Fibroblast of skin of left biceps (primary cell): Measurements from ENCODE around the gene PPWD1.

ENCODE experiments used
- DNase-seq, 2 experiments: peaks; one replicate each; pipeline ENCODE4 v3.0.0-alpha.2; 2013; ENCODE audit warnings: low read depth in 2 of 2

The PPWD1 gene

DNA sequence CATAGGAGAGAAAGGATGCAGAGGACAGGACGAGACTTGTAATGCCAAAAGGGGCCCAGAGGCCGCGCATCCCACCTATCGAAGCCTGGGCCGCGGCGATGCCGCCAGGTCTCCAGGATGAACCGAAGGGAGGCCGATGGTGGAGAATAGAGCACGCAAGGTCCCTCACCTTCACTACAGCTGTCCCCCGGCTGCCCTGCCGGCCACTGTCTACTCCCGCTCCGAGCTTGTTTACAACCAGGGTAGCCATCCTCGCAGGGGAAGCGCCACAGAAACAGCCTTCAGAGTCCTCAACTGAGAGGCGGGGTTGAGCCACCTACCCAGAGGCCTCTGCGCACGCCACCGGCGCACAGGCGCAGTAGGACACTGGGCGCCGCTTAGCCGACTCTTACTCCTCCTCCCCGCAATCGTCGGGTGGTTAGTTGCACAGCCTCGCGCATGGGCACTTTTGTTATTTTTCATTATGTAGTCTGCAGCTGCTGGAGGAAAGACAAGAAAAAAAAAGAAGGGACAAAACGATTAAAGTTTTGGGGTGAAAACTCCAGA lies 61.0 kb downstream of the PPWD1 start, which contains the start of gene TRIM23:
Gene TRIM23 (minus strand): TSS at position 309 of the 546 bp plus-strand sequence. CDS start 59 bp downstream, at position 250.
- DNase-seq, result peak; percentile 72 to 76

DNA sequence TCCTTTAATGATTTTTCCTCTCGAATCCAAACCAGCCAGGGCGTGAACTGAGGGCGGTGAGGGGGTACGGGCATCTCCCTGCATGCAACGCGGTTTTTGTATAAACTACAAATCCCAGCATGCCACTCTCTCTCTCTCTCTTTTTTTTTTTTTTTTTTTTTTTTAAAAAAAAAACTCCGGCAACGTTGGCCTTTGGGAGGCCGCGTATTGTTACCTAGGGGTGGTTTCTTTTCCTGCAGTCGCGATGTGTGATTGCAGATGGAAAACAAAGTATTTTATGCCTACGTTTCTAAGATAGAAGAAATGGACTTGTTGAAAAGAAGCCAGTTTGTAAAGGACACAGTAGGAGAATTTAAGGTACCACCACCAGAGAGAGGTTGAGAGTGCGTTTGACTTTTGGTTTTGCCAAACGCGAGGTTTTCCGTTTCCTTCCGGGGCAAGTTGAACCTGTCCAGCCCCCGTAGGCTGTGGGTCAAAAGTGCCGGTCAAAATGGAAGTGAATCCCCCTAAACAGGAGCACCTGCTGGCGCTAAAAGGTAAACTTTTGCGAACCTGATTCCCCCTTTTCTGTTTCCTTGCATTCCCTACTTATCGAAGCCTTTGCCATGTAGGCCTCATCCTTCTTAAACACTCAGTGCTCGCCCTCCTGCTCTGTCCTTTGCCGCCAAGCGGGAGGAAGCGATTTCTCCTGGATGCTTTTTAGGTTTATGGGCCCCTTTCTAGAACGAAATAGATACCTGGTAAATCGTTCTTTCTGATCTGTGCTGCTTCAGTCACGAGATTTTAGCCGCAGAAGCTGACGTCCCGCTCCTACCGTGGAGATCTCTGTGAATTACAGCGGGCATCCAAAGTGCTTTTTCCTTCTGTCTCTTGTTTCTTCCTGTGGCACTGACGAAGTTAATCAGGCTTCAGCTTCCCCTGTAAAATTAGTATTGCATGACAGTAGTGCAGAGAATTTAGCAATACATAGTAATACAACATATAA lies 61.8 kb downstream of the PPWD1 start, which contains the start of the genes SHLD3 and TRAPPC13:
Gene SHLD3 (plus strand): TSS at position 457 of the 985 bp plus-strand sequence. CDS start 4,561 bp downstream, outside the sequence.
Gene TRAPPC13 (plus strand): TSS at position 457 of the 985 bp plus-strand sequence. CDS start 34 bp downstream, at position 491.
- DNase-seq, result peak; percentile 64 to 72

GRCh38 chr5:65625743-65626142 lies 62.6 kb downstream of the PPWD1 start:
- no peak for DNase-seq

DNA sequence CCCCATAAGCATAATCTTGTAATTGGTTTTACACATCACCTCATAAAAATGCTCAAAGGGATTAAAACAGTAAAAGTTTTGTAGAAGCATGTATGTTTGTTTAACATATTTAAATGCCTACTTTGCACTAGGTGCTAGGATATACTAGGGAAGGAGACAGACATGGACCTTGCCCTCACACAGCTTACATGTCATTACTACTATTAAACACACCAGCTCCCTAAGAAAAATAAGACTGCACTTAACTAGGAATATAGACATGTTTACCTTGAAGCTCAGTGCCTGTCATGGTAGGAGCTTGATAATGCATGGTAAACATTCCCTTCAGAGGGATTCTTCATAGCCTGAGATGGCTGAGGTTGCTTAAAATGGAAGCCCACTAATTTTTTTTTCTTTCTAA lies 67.9 kb downstream of the PPWD1 start:
- no peak for DNase-seq
